AG04449 (cell line): ENCODE measurements around the gene CNIH4.

Experiments
- CTCF ChIA-PET: fragments of 350-600 bp; formaldehyde crosslinking; extraction: SDS; loops from one replicate; lab custom pipeline; 2021; ENCODE audit warnings: antibody characterized with exemption; lab: Yijun Ruan, JAX
- POLR2A ChIA-PET: fragments of 400-600, 350-600 bp; formaldehyde crosslinking; extraction: SDS; loops from one replicate; lab custom pipeline; 2020; ENCODE audit warnings: antibody characterized with exemption, inconsistent platforms; lab: Yijun Ruan, JAX
- DNase-seq: peaks from one replicate; pipeline ENCODE4 v3.0.0-alpha.2; 2010; ENCODE audit warnings: low read depth, low spot score
- H3K4me3 ChIP-seq: 2 replicates; pipeline ENCODE4 v1.5.1; 2011; ENCODE audit warnings: low read depth, mild to moderate bottlenecking, control low read depth, low read length
- TF ChIP-seq, protein P1 (sequence below): IDR thresholded peaks from one replicate; pipeline ENCODE4 v1.5.1; 2011; ENCODE audit warnings: mild to moderate bottlenecking, moderate library complexity, low read length, control low read depth, inconsistent platforms; ENCODE audit not compliant: insufficient read depth; ENCODE audit errors: missing control alignments

The CNIH4 gene

DNA sequence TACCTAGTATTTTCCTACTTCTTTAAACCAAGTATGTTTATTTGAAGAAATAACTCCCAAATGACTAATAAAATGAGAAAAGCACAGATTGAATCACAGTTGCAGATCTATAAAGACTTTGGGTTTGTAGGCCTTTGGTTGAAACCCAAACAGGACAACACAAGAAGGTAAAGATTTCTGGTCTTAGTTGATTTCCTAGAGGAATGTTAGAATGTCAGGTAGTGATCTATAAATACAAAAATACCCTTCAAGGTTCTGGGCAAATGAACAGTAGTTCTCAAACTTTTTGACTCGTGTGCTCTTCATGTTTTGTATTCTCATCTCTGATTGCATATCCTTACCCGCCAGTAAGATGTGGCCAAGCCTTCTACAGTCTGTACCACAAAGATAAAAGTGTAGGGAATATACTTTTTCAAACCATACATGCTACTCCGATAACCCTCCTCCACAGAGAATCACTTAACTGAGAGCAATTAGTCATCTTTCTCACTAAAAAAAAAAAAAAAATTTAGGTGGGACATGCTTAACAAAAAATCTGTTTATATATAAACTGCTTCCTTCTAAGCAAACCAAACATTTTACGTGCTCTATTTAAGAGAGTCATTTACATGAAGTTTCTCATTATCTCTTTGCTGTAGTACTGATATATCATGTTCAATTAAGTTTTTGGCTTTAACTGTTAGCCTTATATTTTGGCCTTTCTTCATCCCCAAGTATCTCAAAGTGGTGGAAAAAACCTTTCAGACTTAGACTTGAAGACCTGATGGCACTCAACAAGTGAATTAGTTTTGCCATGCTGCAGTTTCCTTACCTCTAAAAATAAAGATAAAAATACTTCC, 36.0 kb downstream of the CNIH4 start:
- no peak for DNase-seq
- TF ChIP-seq, protein P1, sequence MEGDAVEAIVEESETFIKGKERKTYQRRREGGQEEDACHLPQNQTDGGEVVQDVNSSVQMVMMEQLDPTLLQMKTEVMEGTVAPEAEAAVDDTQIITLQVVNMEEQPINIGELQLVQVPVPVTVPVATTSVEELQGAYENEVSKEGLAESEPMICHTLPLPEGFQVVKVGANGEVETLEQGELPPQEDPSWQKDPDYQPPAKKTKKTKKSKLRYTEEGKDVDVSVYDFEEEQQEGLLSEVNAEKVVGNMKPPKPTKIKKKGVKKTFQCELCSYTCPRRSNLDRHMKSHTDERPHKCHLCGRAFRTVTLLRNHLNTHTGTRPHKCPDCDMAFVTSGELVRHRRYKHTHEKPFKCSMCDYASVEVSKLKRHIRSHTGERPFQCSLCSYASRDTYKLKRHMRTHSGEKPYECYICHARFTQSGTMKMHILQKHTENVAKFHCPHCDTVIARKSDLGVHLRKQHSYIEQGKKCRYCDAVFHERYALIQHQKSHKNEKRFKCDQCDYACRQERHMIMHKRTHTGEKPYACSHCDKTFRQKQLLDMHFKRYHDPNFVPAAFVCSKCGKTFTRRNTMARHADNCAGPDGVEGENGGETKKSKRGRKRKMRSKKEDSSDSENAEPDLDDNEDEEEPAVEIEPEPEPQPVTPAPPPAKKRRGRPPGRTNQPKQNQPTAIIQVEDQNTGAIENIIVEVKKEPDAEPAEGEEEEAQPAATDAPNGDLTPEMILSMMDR, result no peak
- POLR2A ChIA-PET, result no interaction called here
- no peak overlapping the region for H3K4me3 ChIP-seq
- CTCF ChIA-PET, result interaction anchor here (0.9 kb wide), 1 partner anchor 13 kb away, joined by 3 read pairs; no protein-coding TSS in a partner anchor

DNA sequence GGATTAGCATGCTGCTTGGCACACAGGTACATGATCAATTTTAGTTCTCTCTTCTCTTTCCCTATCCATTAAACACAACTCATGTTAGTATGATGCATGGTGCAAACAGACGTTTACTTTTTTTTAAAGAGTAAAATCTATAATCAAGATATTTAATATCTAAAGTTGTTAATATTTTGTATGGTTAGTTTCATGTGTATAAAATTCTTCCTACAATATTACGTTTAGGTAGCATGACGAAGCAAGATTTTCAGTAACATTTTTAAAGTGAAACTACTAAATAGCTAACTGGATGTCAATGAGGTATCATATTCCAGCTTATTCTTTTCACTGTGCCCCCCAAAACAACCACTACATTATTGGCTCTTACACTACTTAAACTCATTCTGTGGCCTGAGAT, 36.6 kb downstream of the CNIH4 start:
- CTCF ChIA-PET, result interaction anchor here (0.7 to 0.9 kb wide), 2 partner anchors 13 to 276 kb away, joined by 3 read pairs; no protein-coding TSS in a partner anchor
- H3K4me3 ChIP-seq, result no peak overlapping the region
- POLR2A ChIA-PET, result interaction anchor here (0.6 to 1.6 kb wide), 2 partner anchors 14 to 41 kb away, joined by 3 read pairs; no protein-coding TSS in a partner anchor
- TF ChIP-seq, protein P1, result no peak
- no peak for DNase-seq

DNA sequence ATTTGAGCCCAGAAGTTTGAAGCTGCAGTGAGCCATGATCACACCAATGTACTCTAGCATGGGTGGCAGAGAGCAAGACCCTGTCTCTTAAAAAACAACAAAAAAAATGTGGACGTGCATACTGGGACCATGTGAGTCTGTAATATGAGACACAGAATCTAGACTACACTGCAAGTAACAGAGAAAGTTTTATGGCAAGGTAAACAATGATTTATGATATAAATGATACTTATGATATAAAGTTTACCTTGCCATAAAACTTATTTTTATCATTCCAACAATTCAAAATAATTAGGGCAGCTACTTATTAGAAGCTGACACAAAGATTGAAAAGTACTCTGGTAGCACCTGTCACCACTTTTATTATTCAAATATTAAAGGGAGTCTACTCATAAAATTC, 43.2 kb downstream of the CNIH4 start:
- ChIA-PET CTCF (interaction anchor here (1.5 kb wide), 1 partner anchor 58 kb away, joined by 5 read pairs; no protein-coding TSS in a partner anchor), POLR2A (no interaction called here)
- no peak overlapping the region for H3K4me3 ChIP-seq
- TF ChIP-seq, protein P1, result no peak
- DNase-seq, result no peak

DNA sequence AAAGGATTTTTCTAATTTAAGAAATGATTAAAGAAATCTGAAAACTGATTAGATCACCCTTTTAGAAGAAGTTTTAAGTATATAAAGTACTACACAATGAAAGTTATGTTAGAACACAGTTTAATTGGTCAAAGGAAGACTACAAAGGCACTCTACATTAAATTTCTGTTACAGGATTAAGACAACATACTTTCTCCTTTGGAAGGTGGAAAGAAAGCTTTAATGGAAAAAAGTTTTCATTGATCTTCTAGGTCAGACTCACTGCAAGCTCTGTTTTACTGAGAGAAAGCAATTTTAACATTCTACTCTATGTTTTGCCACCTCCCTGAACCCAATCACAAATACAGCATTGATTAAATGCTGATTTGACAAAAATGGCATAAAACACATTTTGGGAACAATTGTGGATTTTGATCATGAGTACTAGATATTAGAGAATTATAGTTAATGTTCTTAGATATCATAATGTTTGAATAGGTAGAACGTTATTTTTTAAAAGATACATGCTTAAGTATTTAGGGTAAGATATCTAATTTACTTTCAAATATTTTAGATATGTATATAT, 45.9 kb downstream of the CNIH4 start:
- POLR2A ChIA-PET, result no interaction called here

DNA sequence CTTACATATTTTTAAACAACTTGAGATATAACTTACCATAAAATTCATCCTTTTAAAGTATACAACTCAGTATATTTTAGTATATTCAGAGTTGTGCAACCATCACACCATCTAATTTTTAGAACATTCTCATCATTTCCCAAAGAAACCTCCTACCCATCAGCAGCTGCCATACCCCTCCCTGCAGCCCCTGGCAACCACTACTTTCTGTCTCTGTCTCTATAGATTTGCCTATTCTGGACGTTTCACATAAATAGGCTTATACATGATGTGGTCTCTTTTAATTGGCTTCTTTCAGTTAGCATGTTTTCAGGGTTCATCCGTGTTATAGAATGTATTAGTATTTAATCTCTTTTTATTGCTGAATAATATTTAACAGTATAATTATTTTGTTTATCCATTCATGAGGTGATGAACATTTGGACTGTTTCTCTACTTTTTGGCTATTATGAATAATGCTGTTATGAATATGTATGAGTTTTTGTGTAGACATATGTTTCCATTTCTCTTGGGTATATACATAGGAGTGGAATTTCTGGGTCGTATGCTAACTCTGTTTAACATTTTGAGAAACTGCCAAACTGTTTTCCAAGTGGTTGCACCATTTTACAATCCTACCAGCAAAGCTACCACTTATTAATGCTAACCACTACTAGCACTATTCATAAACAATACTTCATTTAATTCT, 48.4 kb downstream of the CNIH4 start:
- POLR2A ChIA-PET, result no interaction called here
- no peak for DNase-seq
- TF ChIP-seq, protein P1, result no peak
- CTCF ChIA-PET, result interaction anchor here (0.8 to 2.0 kb wide), 2 partner anchors 10 to 53 kb away, joined by 3 to 6 read pairs; no protein-coding TSS in a partner anchor
- no peak overlapping the region for H3K4me3 ChIP-seq

More for the DNA sequence above, 45.9 kb downstream of the CNIH4 start:
- CTCF ChIA-PET, result interaction anchor here (0.9 to 2.1 kb wide), 2 partner anchors 54 to 285 kb away, joined by 3 to 8 read pairs; no protein-coding TSS in a partner anchor
- H3K4me3 ChIP-seq, result no peak overlapping the region
- DNase-seq, result no peak
- TF ChIP-seq, protein P1, result no peak
